ENCODE data around the gene SLC17A9.

The SLC17A9 gene

GRCh38 chr20:63016514-63017075 lies 64.1 kb downstream of the SLC17A9 start:
- H3K4me3 ChIP-seq (ENCODE audit: low read length) = no peak overlapping the region
- H3K4me1 ChIP-seq (ENCODE audit: insufficient read depth, low read length) = no peaks in the 10 kb centered on the region; the same call in 1 of the 2 replicates
- no peaks in the 10 kb centered on the region for H3K36me3 ChIP-seq (ENCODE audit: insufficient read depth, low read depth, low read length)
- peaks cover 17% of the 10 kb centered on the region for H3K9me3 ChIP-seq (ENCODE audit: insufficient read depth, low read depth, low read length)
- H3K27me3 ChIP-seq (ENCODE audit: insufficient read depth, low read length) = peaks cover 56% of the 10 kb centered on the region
- no peak overlapping the region for H3K27ac ChIP-seq (ENCODE audit: low read length)
- no peak overlapping the region for H3K9ac ChIP-seq (ENCODE audit: low read depth, low read length)

GRCh38 chr20:63017076-63017825 lies 64.7 kb downstream of the SLC17A9 start:
- Histone ChIP-seq H3K27me3 (ENCODE audit: insufficient read depth, low read length) (peaks cover 49% of the 10 kb centered on the region), H3K9me3 (ENCODE audit: insufficient read depth, low read depth, low read length) (peaks cover 17% of the 10 kb centered on the region), H3K9ac (ENCODE audit: low read depth, low read length) (no peak overlapping the region), H3K4me3 (ENCODE audit: low read length) (no peak overlapping the region), H3K4me1 (ENCODE audit: insufficient read depth, low read length) (no peaks in the 10 kb centered on the region; the same call in 1 of the 2 replicates), H3K27ac (ENCODE audit: low read length) (no peak overlapping the region), H3K36me3 (ENCODE audit: insufficient read depth, low read depth, low read length) (no peaks in the 10 kb centered on the region)

DNA sequence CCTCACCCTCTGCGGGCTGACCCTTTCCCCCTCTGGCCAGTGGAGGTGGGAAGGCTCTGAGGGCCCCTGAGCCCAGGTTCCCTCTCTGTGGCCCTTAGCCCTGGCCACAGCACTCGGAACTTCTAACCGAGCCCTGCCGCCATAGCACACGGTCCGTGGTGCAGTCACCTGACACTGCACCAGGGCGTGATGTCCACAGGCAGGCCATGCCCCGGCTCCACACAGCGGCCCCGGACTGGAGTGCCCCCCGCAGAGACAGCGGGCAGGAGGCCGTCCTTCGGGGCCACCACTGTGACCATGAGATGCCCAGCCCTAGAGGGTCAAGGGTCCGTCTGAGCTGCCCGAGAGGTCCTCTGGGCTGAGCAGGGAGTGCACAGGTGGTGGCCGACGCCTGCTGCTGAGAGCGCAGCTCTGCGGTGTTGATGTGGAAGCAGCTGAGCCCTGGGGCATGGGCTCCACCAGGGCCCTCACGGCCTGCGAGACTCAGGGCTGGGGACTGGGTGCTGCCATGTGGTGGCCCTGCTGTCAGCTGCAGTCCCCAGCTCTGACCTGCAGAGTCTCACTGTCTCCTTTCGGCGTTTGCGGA lies 65.4 kb downstream of the SLC17A9 start:
- H3K27ac ChIP-seq (ENCODE audit: low read length) = no peak overlapping the region
- peaks cover 46% of the 10 kb centered on the region for H3K27me3 ChIP-seq (ENCODE audit: insufficient read depth, low read length)

More for the DNA sequence above, 65.4 kb downstream of the SLC17A9 start:
- Histone ChIP-seq H3K9me3 (ENCODE audit: insufficient read depth, low read depth, low read length) (peaks cover 12% of the 10 kb centered on the region; the same call in 1 of the 2 replicates), H3K9ac (ENCODE audit: low read depth, low read length) (no peak overlapping the region), H3K4me1 (ENCODE audit: insufficient read depth, low read length) (no peaks in the 10 kb centered on the region; the same call in 1 of the 2 replicates), H3K4me3 (ENCODE audit: low read length) (no peak overlapping the region), H3K36me3 (ENCODE audit: insufficient read depth, low read depth, low read length) (no peaks in the 10 kb centered on the region)

Measured in iPS-20b (cell line).